Measurements from ENCODE around the gene SMO.
A peak's percentile ranks its signal among the peaks of the same experiment; 100 is the strongest.
"Not testable (repeated sequence)": the region's sequence is repeated elsewhere in the genome, so short reads cannot be mapped to it uniquely, and the experiment has no call there.

The SMO gene

DNA sequence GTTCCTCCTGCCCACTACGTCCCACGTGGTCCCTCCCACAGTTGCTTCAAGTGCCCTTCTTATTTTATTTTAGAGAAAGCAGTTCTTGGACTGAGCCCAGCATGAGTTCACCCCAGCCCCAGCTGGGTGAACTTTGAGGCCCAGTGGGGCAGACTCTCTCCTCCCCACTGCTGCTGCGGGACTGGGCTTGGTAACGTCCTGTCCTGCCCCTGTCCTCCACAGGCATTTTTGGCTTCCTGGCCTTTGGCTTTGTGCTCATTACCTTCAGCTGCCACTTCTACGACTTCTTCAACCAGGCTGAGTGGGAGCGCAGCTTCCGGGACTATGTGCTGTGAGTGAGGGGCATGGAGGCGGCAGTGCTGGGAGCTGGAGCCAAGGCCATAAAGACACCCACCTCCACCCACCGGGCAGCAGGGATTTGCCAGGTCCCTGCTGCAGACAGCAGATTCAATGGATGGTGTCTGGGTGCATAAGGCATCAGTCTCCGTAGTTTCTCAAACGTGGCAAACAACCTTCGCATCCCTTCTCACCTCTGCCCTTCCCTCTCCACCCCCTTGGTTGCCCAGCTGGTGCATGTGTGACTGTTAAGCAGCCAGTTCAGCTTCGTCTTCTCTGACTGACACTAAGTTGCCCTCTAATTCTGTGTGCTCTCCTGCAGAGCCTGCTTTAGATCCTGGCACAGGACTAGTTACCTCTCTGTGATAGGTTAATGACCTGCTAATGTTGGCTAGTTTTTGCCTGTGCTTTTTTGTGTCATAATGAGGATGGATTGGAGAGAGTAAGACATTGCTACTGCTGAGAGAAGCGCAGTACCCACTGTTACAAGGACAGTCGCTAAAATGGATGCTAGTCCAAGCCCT, 20.9 kb downstream of the SMO start:
- intact Hi-C loops (cut with micrococcal nuclease) = no loop called here
- Mint-ChIP-seq H3K36me3 (ENCODE audit: low read depth) (no peaks in the 10 kb centered on the region), H3K27ac (no peak overlapping the region), H3K4me1 (ENCODE audit: low read depth) (peaks cover 16% of the 10 kb centered on the region), H3K27me3 (peaks cover 7% of the 10 kb centered on the region), H3K4me3 (no peak overlapping the region), H3K9me3 (no peaks in the 10 kb centered on the region)

DNA sequence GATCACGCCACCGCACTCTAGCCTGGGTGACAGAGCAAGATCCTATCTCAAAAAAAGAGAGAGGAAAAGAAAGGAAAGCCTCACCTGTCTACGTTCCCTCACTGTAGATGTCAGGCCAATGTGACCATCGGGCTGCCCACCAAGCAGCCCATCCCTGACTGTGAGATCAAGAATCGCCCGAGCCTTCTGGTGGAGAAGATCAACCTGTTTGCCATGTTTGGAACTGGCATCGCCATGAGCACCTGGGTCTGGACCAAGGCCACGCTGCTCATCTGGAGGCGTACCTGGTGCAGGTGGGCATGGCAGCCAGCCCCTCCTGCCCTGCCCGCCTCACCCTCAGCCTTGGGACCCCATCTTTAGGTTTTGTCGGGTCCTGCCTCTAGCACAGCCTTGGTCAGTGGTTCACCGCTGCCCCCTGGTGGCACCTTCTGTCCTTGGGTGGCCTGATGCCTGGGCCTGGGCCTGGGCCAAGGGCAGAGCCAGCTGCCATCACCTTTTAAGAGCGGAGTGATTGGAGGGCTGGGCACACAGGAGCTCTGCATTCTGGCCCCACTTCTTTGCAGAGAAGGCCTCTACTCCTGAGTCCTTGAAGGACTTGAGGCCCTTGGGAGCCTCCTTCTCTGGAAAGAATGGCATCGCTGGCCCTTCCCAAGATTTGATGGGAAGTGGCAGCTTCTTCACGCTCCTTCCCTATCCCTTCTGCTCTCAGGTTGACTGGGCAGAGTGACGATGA, 22.0 kb downstream of the SMO start:
- Mint-ChIP-seq H3K27ac (no peak overlapping the region), H3K36me3 (ENCODE audit: low read depth) (no peaks in the 10 kb centered on the region), H3K4me3 (no peak overlapping the region), H3K4me1 (ENCODE audit: low read depth) (peaks cover 18% of the 10 kb centered on the region), H3K9me3 (no peaks in the 10 kb centered on the region), H3K27me3 (peaks cover 7% of the 10 kb centered on the region)
- intact Hi-C loops (cut with micrococcal nuclease) = loop anchor here (1.0 to 5.0 kb wide), 2 partner anchors 46 to 308 kb away; no protein-coding TSS in a partner anchor

DNA sequence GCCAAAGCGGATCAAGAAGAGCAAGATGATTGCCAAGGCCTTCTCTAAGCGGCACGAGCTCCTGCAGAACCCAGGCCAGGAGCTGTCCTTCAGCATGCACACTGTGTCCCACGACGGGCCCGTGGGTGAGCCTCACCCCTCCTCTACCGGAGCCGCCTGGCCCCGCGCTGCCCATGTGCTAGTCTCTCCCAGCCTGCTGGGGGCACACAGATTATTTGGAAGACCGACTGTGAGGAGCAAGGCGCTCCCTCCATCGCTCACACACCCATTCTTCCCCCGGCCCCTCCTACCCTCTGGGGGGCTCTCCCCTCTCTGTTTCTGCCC, 22.5 kb downstream of the SMO start:
- intact Hi-C loops (cut with micrococcal nuclease) = loop anchor here (1.0 to 5.0 kb wide), 2 partner anchors 47 to 309 kb away; no protein-coding TSS in a partner anchor
- Mint-ChIP-seq H3K27ac (no peak overlapping the region), H3K9me3 (no peaks in the 10 kb centered on the region), H3K36me3 (ENCODE audit: low read depth) (no peaks in the 10 kb centered on the region), H3K4me1 (ENCODE audit: low read depth) (peaks cover 18% of the 10 kb centered on the region), H3K4me3 (no peak overlapping the region), H3K27me3 (peaks cover 10% of the 10 kb centered on the region)

DNA sequence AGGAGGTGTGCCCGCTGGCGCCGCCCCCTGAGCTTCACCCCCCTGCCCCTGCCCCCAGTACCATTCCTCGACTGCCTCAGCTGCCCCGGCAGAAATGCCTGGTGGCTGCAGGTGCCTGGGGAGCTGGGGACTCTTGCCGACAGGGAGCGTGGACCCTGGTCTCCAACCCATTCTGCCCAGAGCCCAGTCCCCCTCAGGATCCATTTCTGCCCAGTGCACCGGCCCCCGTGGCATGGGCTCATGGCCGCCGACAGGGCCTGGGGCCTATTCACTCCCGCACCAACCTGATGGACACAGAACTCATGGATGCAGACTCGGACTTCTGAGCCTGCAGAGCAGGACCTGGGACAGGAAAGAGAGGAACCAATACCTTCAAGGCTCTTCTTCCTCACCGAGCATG, 23.7 kb downstream of the SMO start:
- Mint-ChIP-seq H3K4me3 (no peak overlapping the region), H3K36me3 (ENCODE audit: low read depth) (no peaks in the 10 kb centered on the region), H3K4me1 (ENCODE audit: low read depth) (peaks cover 18% of the 10 kb centered on the region), H3K27ac (no peak overlapping the region), H3K27me3 (peaks cover 13% of the 10 kb centered on the region), H3K9me3 (no peaks in the 10 kb centered on the region)
- intact Hi-C loops (cut with micrococcal nuclease) = loop anchor here (5.0 kb wide), 1 partner anchor 310 kb away; no protein-coding TSS in a partner anchor

DNA sequence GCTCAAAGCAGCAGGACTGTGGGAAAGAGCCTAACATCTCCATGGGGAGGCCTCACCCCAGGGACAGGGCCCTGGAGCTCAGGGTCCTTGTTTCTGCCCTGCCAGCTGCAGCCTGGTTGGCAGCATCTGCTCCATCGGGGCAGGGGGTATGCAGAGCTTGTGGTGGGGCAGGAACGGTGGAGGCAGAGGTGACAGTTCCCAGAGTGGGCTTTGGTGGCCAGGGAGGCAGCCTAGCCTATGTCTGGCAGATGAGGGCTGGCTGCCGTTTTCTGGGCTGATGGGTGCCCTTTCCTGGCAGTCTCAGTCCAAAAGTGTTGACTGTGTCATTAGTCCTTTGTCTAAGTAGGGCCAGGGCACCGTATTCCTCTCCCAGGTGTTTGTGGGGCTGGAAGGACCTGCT, 24.2 kb downstream of the SMO start:
- H3K27ac Mint-ChIP-seq = peak overlapping the region; percentile 6
- no peaks in the 10 kb centered on the region for H3K9me3 Mint-ChIP-seq
- no peak overlapping the region for H3K4me3 Mint-ChIP-seq
- no peaks in the 10 kb centered on the region for H3K36me3 Mint-ChIP-seq (ENCODE audit: low read depth)
- peaks cover 13% of the 10 kb centered on the region for H3K27me3 Mint-ChIP-seq
- H3K4me1 Mint-ChIP-seq (ENCODE audit: low read depth) = peaks cover 18% of the 10 kb centered on the region
- intact Hi-C loops (cut with micrococcal nuclease) = loop anchor here (5.0 kb wide), 1 partner anchor 310 kb away; no protein-coding TSS in a partner anchor

DNA sequence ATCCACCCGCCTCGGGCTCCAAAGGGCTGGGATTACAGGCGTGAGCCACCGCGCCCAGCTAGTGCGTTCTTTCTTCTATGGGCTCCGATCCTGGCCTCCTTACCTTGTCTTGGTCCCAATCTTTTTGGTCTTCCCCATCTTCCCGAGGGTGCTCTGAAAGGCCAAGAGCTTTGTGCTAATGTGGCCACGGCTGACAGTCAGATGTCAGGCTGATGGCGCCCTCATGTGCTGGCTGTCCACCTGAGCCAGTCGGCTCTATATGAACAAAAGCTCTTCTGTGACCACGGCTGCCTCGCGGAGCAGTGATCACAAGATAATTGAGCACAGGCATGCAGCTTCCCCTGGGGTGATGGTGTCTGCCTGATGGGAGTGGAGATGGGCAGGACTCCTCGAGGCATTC, 25.4 kb downstream of the SMO start:
- Mint-ChIP-seq H3K4me3 (no peak overlapping the region), H3K9me3 (no peaks in the 10 kb centered on the region), H3K27me3 (peaks cover 17% of the 10 kb centered on the region), H3K4me1 (ENCODE audit: low read depth) (peaks cover 23% of the 10 kb centered on the region), H3K27ac (no peak overlapping the region), H3K36me3 (ENCODE audit: low read depth) (no peaks in the 10 kb centered on the region)
- intact Hi-C loops (cut with micrococcal nuclease) = loop anchor here (5.0 kb wide), 1 partner anchor 312 kb away; no protein-coding TSS in a partner anchor

DNA sequence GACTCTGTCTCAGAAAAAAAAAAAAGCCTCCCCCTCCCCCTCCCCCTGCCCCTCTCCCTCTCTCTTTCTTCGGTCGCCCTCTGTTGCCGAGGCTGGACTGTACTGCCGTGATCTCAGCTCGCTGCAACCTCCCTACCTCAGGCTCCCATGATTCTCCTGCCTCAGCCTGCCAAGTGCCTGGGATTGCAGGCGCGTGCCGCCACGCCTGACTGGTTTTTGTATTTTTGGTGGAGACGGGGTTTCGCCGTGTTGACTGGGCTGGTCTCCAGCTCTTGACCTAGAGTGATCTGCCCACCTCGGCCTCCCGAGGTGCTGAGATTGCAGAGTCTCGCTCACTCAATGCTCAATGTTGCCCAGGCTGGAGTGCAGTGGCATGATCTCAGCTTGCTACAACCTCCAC, 27.3 kb downstream of the SMO start:
- H3K9me3 Mint-ChIP-seq; intact Hi-C loops (cut with micrococcal nuclease); H3K4me3 Mint-ChIP-seq; H3K27ac Mint-ChIP-seq; H3K36me3 Mint-ChIP-seq (ENCODE audit: low read depth): not testable (repeated sequence)
- peaks cover 25% of the 10 kb centered on the region for H3K4me1 Mint-ChIP-seq (ENCODE audit: low read depth)
- peaks cover 11% of the 10 kb centered on the region for H3K27me3 Mint-ChIP-seq

DNA sequence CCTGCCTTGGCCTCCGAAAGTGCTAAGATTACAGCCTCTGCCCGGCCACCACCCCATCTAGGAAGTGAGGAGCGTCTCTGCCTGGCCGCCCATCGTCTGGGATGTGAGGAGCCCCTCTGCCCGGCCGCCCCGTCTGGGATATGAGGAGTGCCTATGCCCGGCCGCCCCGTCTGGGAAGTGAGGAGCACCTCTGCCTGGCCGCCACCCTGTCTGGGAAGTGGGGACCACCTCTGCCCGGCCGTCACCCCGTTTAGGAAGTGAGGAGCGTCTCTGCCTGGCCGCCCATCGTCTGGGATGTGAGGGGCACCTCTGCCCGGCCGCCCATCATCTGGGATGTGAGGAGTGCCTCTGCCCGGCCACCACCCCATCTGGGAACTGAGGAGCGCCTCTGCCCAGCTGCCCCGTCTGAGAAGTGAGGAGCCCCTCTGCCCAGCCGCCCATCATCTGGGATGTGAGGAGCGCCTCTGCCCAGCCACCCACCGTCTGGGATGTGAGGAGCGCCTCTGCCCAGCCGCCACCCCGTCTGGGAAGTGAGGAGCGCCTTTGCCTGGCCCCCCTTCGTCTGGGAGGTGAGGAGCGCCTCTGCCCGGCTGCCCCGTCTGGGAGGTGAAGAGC, 27.8 kb downstream of the SMO start:
- H3K36me3 Mint-ChIP-seq (ENCODE audit: low read depth); H3K9me3 Mint-ChIP-seq; H3K27ac Mint-ChIP-seq; H3K4me3 Mint-ChIP-seq; intact Hi-C loops (cut with micrococcal nuclease): not testable (repeated sequence)
- Mint-ChIP-seq H3K4me1 (ENCODE audit: low read depth) (peaks cover 25% of the 10 kb centered on the region), H3K27me3 (peaks cover 11% of the 10 kb centered on the region)

DNA sequence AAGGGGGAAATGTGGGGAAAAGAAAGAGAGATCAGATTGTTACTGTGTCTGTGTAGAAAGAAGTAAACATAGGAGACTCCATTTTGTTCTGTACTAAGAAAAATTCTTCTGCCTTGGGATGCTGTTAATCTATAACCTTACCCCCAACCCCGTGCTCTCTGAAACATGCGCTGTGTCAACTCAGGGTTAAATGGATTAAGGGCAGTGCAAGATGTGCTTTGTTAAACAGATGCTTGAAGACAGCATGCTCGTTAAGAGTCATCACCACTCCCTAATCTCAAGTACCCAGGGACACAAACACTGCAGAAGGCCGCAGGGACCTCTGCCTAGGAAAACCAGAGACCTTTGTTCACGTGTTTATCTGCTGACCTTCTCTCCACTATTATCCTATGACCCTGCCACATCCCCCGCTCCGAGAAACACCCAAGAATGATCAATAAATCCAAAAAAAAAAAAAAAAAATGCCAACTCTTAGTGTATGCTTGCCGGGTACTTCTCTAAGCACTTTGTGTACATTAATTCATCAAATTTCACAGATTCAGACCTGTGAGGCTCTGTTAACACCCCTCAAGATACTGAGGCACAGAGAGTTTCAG, 28.5 kb downstream of the SMO start:
- H3K4me3 Mint-ChIP-seq; H3K36me3 Mint-ChIP-seq (ENCODE audit: low read depth); intact Hi-C loops (cut with micrococcal nuclease); H3K9me3 Mint-ChIP-seq; H3K27ac Mint-ChIP-seq: not testable (repeated sequence)
- peaks cover 24% of the 10 kb centered on the region for H3K4me1 Mint-ChIP-seq (ENCODE audit: low read depth)
- peaks cover 11% of the 10 kb centered on the region for H3K27me3 Mint-ChIP-seq

DNA sequence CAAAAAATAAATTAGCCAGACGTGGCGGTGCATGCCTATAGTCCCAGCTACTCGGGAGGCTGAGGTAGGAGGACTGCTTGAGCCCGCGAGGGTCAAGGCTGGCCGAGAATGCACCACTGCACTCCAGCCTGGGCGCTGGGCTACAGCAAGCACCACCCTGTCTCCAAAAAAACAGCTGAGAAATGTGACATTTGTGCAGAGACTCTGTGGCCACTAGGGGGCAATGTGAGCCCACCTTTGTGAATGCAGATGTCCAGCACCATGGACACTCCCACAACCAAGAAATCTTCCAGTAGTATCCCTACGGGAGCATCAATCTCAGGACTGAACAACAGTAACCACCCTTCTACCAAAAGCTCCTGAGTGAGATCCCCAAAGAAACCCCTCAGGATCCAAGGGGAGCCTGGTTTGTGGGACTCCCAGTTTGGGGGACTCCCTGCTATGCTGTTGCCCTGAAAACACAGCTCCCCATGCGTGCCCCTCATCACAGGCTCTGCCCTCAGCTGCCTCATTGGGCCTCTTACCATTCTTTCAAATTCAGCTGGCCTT, 30.2 kb downstream of the SMO start:
- H3K36me3 Mint-ChIP-seq (ENCODE audit: low read depth) = no peaks in the 10 kb centered on the region
- H3K9me3 Mint-ChIP-seq = no peaks in the 10 kb centered on the region
- intact Hi-C loops (cut with micrococcal nuclease) = loop anchor here (1.0 to 2.0 kb wide), 3 partner anchors 53 to 254 kb away; no protein-coding TSS in a partner anchor
- no peak overlapping the region for H3K27ac Mint-ChIP-seq
- peaks cover 24% of the 10 kb centered on the region for H3K4me1 Mint-ChIP-seq (ENCODE audit: low read depth)
- H3K27me3 Mint-ChIP-seq = peaks cover 11% of the 10 kb centered on the region
- no peak overlapping the region for H3K4me3 Mint-ChIP-seq

DNA sequence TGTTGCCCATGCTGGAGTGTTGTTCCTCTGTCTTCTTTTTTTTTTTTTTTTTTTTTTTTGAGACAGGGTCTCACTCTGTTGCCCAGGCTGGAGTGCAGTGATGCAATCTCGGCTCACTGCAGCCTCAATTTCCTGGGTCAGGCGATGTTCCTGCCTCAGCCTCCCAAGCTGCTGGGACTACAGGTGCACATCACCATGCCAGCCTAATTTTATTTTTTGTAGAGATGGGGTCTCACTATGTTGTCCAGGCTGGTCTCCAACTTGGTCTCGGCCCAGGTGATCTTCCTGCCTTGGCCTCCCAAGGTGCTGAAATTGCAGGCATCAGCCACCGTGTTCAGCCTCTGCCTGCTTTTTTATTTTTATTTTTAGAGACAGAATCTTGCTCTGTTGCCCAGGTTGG, 30.7 kb downstream of the SMO start:
- not testable (repeated sequence) for H3K9me3 Mint-ChIP-seq; H3K4me3 Mint-ChIP-seq; H3K36me3 Mint-ChIP-seq (ENCODE audit: low read depth); H3K27ac Mint-ChIP-seq
- intact Hi-C loops (cut with micrococcal nuclease) = loop anchor here (2.0 kb wide), 1 partner anchor 80 kb away; no protein-coding TSS in a partner anchor
- H3K27me3 Mint-ChIP-seq = peaks cover 11% of the 10 kb centered on the region
- peaks cover 21% of the 10 kb centered on the region for H3K4me1 Mint-ChIP-seq (ENCODE audit: low read depth)

DNA sequence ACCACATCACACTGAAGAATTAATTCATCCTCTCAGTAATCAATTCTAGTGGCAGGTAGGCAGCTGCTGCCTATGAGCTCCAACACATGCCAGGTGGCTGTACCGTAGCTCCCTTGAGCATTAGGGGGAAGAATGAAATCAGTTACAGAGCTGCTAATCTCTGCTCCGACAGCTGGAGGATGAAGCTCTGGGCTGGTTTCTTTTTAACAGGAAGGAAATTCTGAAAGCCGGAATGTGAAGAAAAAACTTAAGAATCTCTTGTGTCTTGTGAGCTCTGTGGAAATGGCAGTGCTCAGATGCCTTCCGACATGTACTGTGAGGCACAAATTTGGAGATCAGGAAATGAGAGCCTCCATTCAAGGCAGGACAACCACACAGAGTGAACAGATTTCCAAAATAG, 33.6 kb downstream of the SMO start:
- Mint-ChIP-seq H3K27ac (peak overlapping the region; percentile 50), H3K9me3 (no peaks in the 10 kb centered on the region), H3K27me3 (peaks cover 4% of the 10 kb centered on the region), H3K4me1 (ENCODE audit: low read depth) (peaks cover 37% of the 10 kb centered on the region), H3K36me3 (ENCODE audit: low read depth) (peaks cover 13% of the 10 kb centered on the region), H3K4me3 (no peak overlapping the region)
- intact Hi-C loops (cut with micrococcal nuclease) = loop anchor here (10.0 kb wide), 1 partner anchor 413 kb away; no protein-coding TSS in a partner anchor

Data from dendritic cell treated with granulocyte-macrophage colony-stimulating factor and Interleukin-4, amounts not matched to agents 40 ng/mL and 50 ng/mL, for 4 days (primary cell).